Osteocyte (in vitro differentiated cells): Measurements from ENCODE around the gene TNFRSF8. TPM values are rescaled to one million over a fixed set of nuclear protein-coding genes. Genes with fewer than 3 reads are reported as not detected.

Source experiments
- DNase-seq: peaks from one replicate; pipeline ENCODE4 v3.0.0; 2021; ENCODE audit warnings: mixed read lengths; ENCODE audit not compliant: unreplicated experiment; ENCODE audit errors: extremely low spot score
- H3K27ac Mint-ChIP-seq: one replicate; pipeline ENCODE4 v1.8.0; 2021; ENCODE audit warnings: mild to moderate bottlenecking, mixed read lengths; ENCODE audit not compliant: unreplicated experiment
- H3K27me3 Mint-ChIP-seq: one replicate; pipeline ENCODE4 v1.8.0; 2021; ENCODE audit warnings: mixed read lengths; ENCODE audit not compliant: unreplicated experiment
- H3K36me3 Mint-ChIP-seq: one replicate; pipeline ENCODE4 v1.8.0; 2021; ENCODE audit warnings: mixed read lengths; ENCODE audit not compliant: unreplicated experiment
- H3K4me1 Mint-ChIP-seq: one replicate; pipeline ENCODE4 v1.8.0; 2021; ENCODE audit warnings: mixed read lengths; ENCODE audit not compliant: unreplicated experiment
- H3K4me3 Mint-ChIP-seq: one replicate; pipeline ENCODE4 v1.8.0; 2021; ENCODE audit warnings: mild to moderate bottlenecking, moderate library complexity, mixed read lengths; ENCODE audit not compliant: unreplicated experiment
- H3K9me3 Mint-ChIP-seq: one replicate; pipeline ENCODE4 v1.8.0; 2021; ENCODE audit warnings: mixed read lengths; ENCODE audit not compliant: unreplicated experiment
- CTCF ChIP-seq: fragments of 200-600 bp; sonication (generic); IDR thresholded peaks from 2 replicates; pipeline ENCODE4 v1.5.0; 2021; ENCODE audit warnings: antibody characterized with exemption, mild to moderate bottlenecking, moderate library complexity
- total RNA-seq: library from RNA; stranded (reverse); gene quantifications from 2 replicates; pipeline ENCODE4 v1.2.1, GENCODE V29; 2021

The TNFRSF8 gene
- total RNA-seq, 1 donor from 2014 or later, result not detected

GRCh38 chr1:12125422-12126355 lies 62.6 kb downstream of the TNFRSF8 start:
- DNase-seq, result no peak
- H3K4me1 Mint-ChIP-seq, result peaks cover 34% of the 10 kb centered on the region
- no peak overlapping the region for H3K4me3 Mint-ChIP-seq
- peaks cover 26% of the 10 kb centered on the region for H3K27me3 Mint-ChIP-seq
- H3K27ac Mint-ChIP-seq, result no peak overlapping the region
- peak; percentile 2 for TF ChIP-seq CTCF
- no peaks in the 10 kb centered on the region for H3K36me3 Mint-ChIP-seq
- H3K9me3 Mint-ChIP-seq, result no peaks in the 10 kb centered on the region

GRCh38 chr1:12126781-12127180 lies 63.7 kb downstream of the TNFRSF8 start:
- Mint-ChIP-seq H3K36me3 (no peaks in the 10 kb centered on the region), H3K27me3 (peaks cover 15% of the 10 kb centered on the region)
- TF ChIP-seq CTCF, result no peak

GRCh38 chr1:12127206-12127810 lies 64.2 kb downstream of the TNFRSF8 start:
- no peak for DNase-seq
- Mint-ChIP-seq H3K9me3 (no peaks in the 10 kb centered on the region), H3K4me1 (peaks cover 41% of the 10 kb centered on the region), H3K27ac (no peak overlapping the region), H3K4me3 (no peak overlapping the region), H3K36me3 (no peaks in the 10 kb centered on the region), H3K27me3 (peaks cover 14% of the 10 kb centered on the region)
- TF ChIP-seq CTCF, result no peak

More at GRCh38 chr1:12126781-12127180, 63.7 kb downstream of the TNFRSF8 start:
- no peak overlapping the region for H3K27ac Mint-ChIP-seq
- H3K4me3 Mint-ChIP-seq, result no peak overlapping the region
- no peak for DNase-seq
- H3K4me1 Mint-ChIP-seq, result peaks cover 36% of the 10 kb centered on the region
- no peaks in the 10 kb centered on the region for H3K9me3 Mint-ChIP-seq

- no peaks in the 10 kb centered on the region for H3K9me3 Mint-ChIP-seq
- peaks cover 11% of the 10 kb centered on the region for H3K27me3 Mint-ChIP-seq
- no peak overlapping the region for H3K27ac Mint-ChIP-seq
- peaks cover 50% of the 10 kb centered on the region for H3K4me1 Mint-ChIP-seq
- no peak for TF ChIP-seq CTCF
- H3K36me3 Mint-ChIP-seq, result no peaks in the 10 kb centered on the region
- no peak overlapping the region for H3K4me3 Mint-ChIP-seq
- DNase-seq, result no peak
These were observed 65.0 kb downstream of the TNFRSF8 start for GRCh38 chr1:12128120-12128519.

GRCh38 chr1:12129624-12130023 lies 66.5 kb downstream of the TNFRSF8 start:
- no peak for TF ChIP-seq CTCF
- H3K9me3 Mint-ChIP-seq, result no peaks in the 10 kb centered on the region
- H3K27me3 Mint-ChIP-seq, result no peaks in the 10 kb centered on the region
- peaks cover 60% of the 10 kb centered on the region for H3K4me1 Mint-ChIP-seq
- no peak for DNase-seq
- H3K36me3 Mint-ChIP-seq, result no peaks in the 10 kb centered on the region
- H3K4me3 Mint-ChIP-seq, result no peak overlapping the region
- H3K27ac Mint-ChIP-seq, result peak overlapping the region; percentile 6
